H1 (cell line): ENCODE results near the gene ARHGAP6. TPM values are rescaled to one million over a fixed set of nuclear protein-coding genes. Genes with fewer than 3 reads are reported as not detected.

Experiments used
- CTCF ChIA-PET: fragments of 300-600 bp; sonication (Branson Sonifier 250); formaldehyde crosslinking; loops from one replicate; lab custom pipeline; 2021; ENCODE audit not compliant: partially characterized antibody; lab: Charles Lee
- POLR2A ChIA-PET: fragments of 300-600 bp; sonication (Branson Sonifier 250); formaldehyde crosslinking; loops from one replicate; lab custom pipeline; 2021; ENCODE audit warnings: inconsistent platforms; ENCODE audit not compliant: partially characterized antibody; lab: Charles Lee
- DNase-seq, 2 experiments: peaks; one replicate each; pipeline versions ENCODE4 v3.0.0 to v3.0.0-alpha.2; 2010 to 2022; ENCODE audit warnings: low spot score in 2 of 2, low read depth in 1 of 2, mixed read lengths in 1 of 2
- FAIRE-seq: peaks from 2 replicates; lab custom pipeline; 2011; peaks lifted over from hg19 to GRCh38; lab: Jason Lieb, UNC
- H2AFZ ChIP-seq: 2 replicates; pipeline ENCODE4 v1.8.1; 2012; ENCODE audit warnings: low read length, inconsistent platforms
- H2AK5ac ChIP-seq: 2 replicates; pipeline ENCODE4 v1.6.1; 2013; ENCODE audit warnings: low read depth, low read length
- H2BK120ac ChIP-seq: replicated peaks from 2 replicates; pipeline ENCODE3; 2013; ENCODE audit warnings: low read depth, low read length, inconsistent platforms
- H2BK12ac ChIP-seq: 2 replicates; pipeline ENCODE4 v1.6.1; 2013; ENCODE audit warnings: low read depth, low read length
- H2BK15ac ChIP-seq: 2 replicates; pipeline ENCODE4 v1.6.1; 2013; ENCODE audit warnings: low read length
- H2BK20ac ChIP-seq: 2 replicates; pipeline ENCODE4 v1.6.1; 2013; ENCODE audit warnings: low read length
- H2BK5ac ChIP-seq: 2 replicates; pipeline ENCODE4 v1.6.1; 2013; ENCODE audit warnings: low read depth, low read length
- H3K14ac ChIP-seq: 2 replicates; pipeline ENCODE4 v1.6.1; 2013; ENCODE audit warnings: inconsistent platforms; ENCODE audit not compliant: insufficient read length
- H3K18ac ChIP-seq: 2 replicates; pipeline ENCODE4 v1.6.1; 2013; ENCODE audit warnings: low read length; ENCODE audit errors: extremely low read depth
- H3K23ac ChIP-seq: 2 replicates; pipeline ENCODE4 v1.6.1; 2013; ENCODE audit warnings: inconsistent platforms; ENCODE audit not compliant: insufficient read length
- H3K23me2 ChIP-seq: 2 replicates; pipeline ENCODE4 v1.6.1; 2013; ENCODE audit warnings: low read depth, low read length
- H3K27ac ChIP-seq: 2 replicates; pipeline ENCODE4 v1.6.1; 2011; ENCODE audit warnings: low read depth, low read length, inconsistent platforms
- H3K27me3 ChIP-seq, 4 experiments: replicated peaks in 1 of 4; 1 replicate in 1 of 4; 2 replicates in 3 of 4; pipeline versions ENCODE4 v1.6.1 to v1.8.1; 2011 to 2013; ENCODE audit warnings: low read length in 3 of 4, mild to moderate bottlenecking in 3 of 4, inconsistent platforms in 2 of 4, mixed read lengths in 2 of 4, moderate library complexity in 1 of 4; ENCODE audit not compliant: control insufficient read depth in 3 of 4, insufficient read depth in 3 of 4; ENCODE audit errors: extremely low read depth in 1 of 4
- H3K36me3 ChIP-seq, 4 experiments: 2 replicates each; pipeline versions ENCODE4 v1.6.1 to v1.8.1; 2011 to 2013; ENCODE audit warnings: mild to moderate bottlenecking in 4 of 4, low read length in 3 of 4, moderate library complexity in 2 of 4, control low read depth in 1 of 4, inconsistent platforms in 1 of 4; ENCODE audit not compliant: insufficient read depth in 4 of 4, control insufficient read depth in 2 of 4
- H3K4ac ChIP-seq: replicated peaks from 2 replicates; pipeline ENCODE3; 2013; ENCODE audit warnings: low read length, low read depth, mixed read lengths, inconsistent platforms; ENCODE audit not compliant: insufficient read length
- H3K4me1 ChIP-seq, 4 experiments: replicated peaks in 1 of 4; 1 replicate in 1 of 4; 2 replicates in 3 of 4; pipeline versions ENCODE4 v1.6.1 to v1.8.1; 2011 to 2013; ENCODE audit warnings: low read length in 3 of 4, inconsistent platforms in 2 of 4, mixed read lengths in 1 of 4; ENCODE audit not compliant: insufficient read depth in 4 of 4, control insufficient read depth in 3 of 4
- H3K4me2 ChIP-seq, 2 experiments: 2 replicates each; pipeline versions ENCODE4 v1.6.1 to v1.8.1; 2011 to 2013; ENCODE audit warnings: low read depth in 2 of 2, low read length in 2 of 2, control low read depth in 1 of 2, inconsistent platforms in 1 of 2, mild to moderate bottlenecking in 1 of 2; ENCODE audit not compliant: insufficient read depth in 1 of 2
- H3K4me3 ChIP-seq, 4 experiments: fragments of 200-600, 300-600 bp in 1 of 4; sonication (generic), shearing (Covaris generic), sonication (Bioruptor Twin) in 1 of 4; 2 replicates each; pipeline versions ENCODE4 v1.5.1 to v1.8.1; 2011 to 2016; ENCODE audit warnings: low read length in 4 of 4, low read depth in 3 of 4, control low read depth in 2 of 4, inconsistent platforms in 2 of 4, mild to moderate bottlenecking in 2 of 4, mixed read lengths in 1 of 4, moderate library complexity in 1 of 4; ENCODE audit not compliant: insufficient read depth in 2 of 4; ENCODE audit errors: extremely low read depth in 1 of 4
- H3K56ac ChIP-seq: replicated peaks from 2 replicates; pipeline ENCODE3; 2013; ENCODE audit warnings: low read depth, mild to moderate bottlenecking, mixed read lengths, low read length, inconsistent platforms; ENCODE audit not compliant: insufficient read length
- H3K79me1 ChIP-seq: 2 replicates; pipeline ENCODE4 v1.6.1; 2013; ENCODE audit warnings: low read depth, low read length, control low read depth
- H3K79me2 ChIP-seq, 2 experiments: 2 replicates each; pipeline versions ENCODE4 v1.6.1 to v1.8.1; 2012 to 2013; ENCODE audit warnings: low read length in 2 of 2, mild to moderate bottlenecking in 2 of 2, inconsistent platforms in 1 of 2; ENCODE audit not compliant: insufficient read depth in 2 of 2, control insufficient read depth in 1 of 2
- H3K9ac ChIP-seq, 4 experiments: replicated peaks in 1 of 4; 1 replicate in 1 of 4; 2 replicates in 3 of 4; pipeline versions ENCODE4 v1.6.1 to v1.8.1; 2011 to 2013; ENCODE audit warnings: low read depth in 3 of 4, low read length in 3 of 4, control low read depth in 2 of 4, mild to moderate bottlenecking in 2 of 4, moderate library complexity in 2 of 4, inconsistent platforms in 1 of 4; ENCODE audit errors: extremely low read depth in 1 of 4
- H3K9me3 ChIP-seq, 2 experiments: 2 replicates each; pipeline versions ENCODE4 v1.6.1 to v1.8.1; 2012 to 2013; ENCODE audit warnings: mild to moderate bottlenecking in 2 of 2, moderate library complexity in 2 of 2, control low read depth in 1 of 2, inconsistent platforms in 1 of 2, low read depth in 1 of 2, low read length in 1 of 2, mixed read lengths in 1 of 2; ENCODE audit not compliant: insufficient read depth in 2 of 2
- H4K20me1 ChIP-seq, 2 experiments: replicated peaks in 1 of 2; 2 replicates each; pipeline versions ENCODE3 to v1.8.1; 2011 to 2013; ENCODE audit warnings: inconsistent platforms in 2 of 2, low read length in 2 of 2, mild to moderate bottlenecking in 1 of 2; ENCODE audit not compliant: insufficient read depth in 2 of 2, control insufficient read depth in 1 of 2
- H4K5ac ChIP-seq: 2 replicates; pipeline ENCODE4 v1.6.1; 2013; ENCODE audit warnings: low read length, low read depth, mixed read lengths, inconsistent platforms; ENCODE audit not compliant: insufficient read length
- H4K8ac ChIP-seq: 2 replicates; pipeline ENCODE4 v1.8.0; 2013; ENCODE audit warnings: mild to moderate bottlenecking, moderate library complexity, low read length, inconsistent platforms; ENCODE audit not compliant: insufficient read depth; ENCODE audit errors: extremely low read depth
- H4K91ac ChIP-seq: replicated peaks from 2 replicates; pipeline ENCODE3; 2013; ENCODE audit warnings: low read length, mixed read lengths, inconsistent platforms; ENCODE audit not compliant: insufficient read length
- RAD21 ChIP-seq, 2 experiments: IDR thresholded peaks in 1 of 2; conservative IDR thresholded peaks in 1 of 2; 2 replicates each; pipeline ENCODE4 v1.6.1; 2011; ENCODE audit warnings: low read depth in 2 of 2, low read length in 2 of 2, improper control_type of control experiment in 1 of 2, inconsistent platforms in 1 of 2, mild to moderate bottlenecking in 1 of 2, moderate library complexity in 1 of 2
- YY1 ChIP-seq: IDR thresholded peaks from 2 replicates; pipeline ENCODE4 v1.6.1; 2011; ENCODE audit warnings: low read depth, mild to moderate bottlenecking, low read length
- WGBS, 2 experiments: shearing (Covaris generic) in 1 of 2; methylation state at CpG; one replicate each; pipeline versions ENCODE4 v1.1.6 to v1.1.7; 2013 to 2015; ENCODE audit warnings: low lambda C conversion rate in 2 of 2, mixed read lengths in 2 of 2, inconsistent platforms in 1 of 2, low coverage in 1 of 2, missing lambda C conversion rate in 1 of 2; ENCODE audit not compliant: insufficient replicate concordance in 2 of 2, insufficient coverage in 1 of 2, insufficient read length in 1 of 2; ENCODE audit errors: extremely low coverage in 1 of 2, missing lambda C conversion rate in 1 of 2; 5-methylcytosine and 5-hydroxymethylcytosine counted together
- polyA plus RNA-seq, 7 experiments: library from polyadenylated mRNA; depleted of rRNA in 3 of 7; stranded (reverse) in 5 of 7; unstranded in 2 of 7; fragments of >200 nt in 5 of 7; fragments of 200-250 nt in 2 of 7; gene quantifications; 1 replicate in 5 of 7; 2 replicates in 1 of 7; 4 replicates in 1 of 7; pipeline versions ENCODE4 v1.2.1 to v1.2.3, GENCODE V29; 2011 to 2013; ENCODE audit warnings: missing spikeins in 2 of 7, mixed read lengths in 2 of 7
- total RNA-seq: library from RNA; stranded (reverse); fragmentation: NEBNext Ultra II Directional; extraction: Animal tissue kit (Norgen Biotek cat#: 25700); gene quantifications from 2 replicates; pipeline ENCODE4 v1.2.1, GENCODE V29; 2021
- TF ChIP-seq, protein P1 (sequence below), 3 experiments: IDR thresholded peaks; 1 replicate in 2 of 3; 2 replicates in 1 of 3; pipeline versions ENCODE4 v1.5.1 to v1.6.1; 2011; ENCODE audit warnings: low read length in 3 of 3, mild to moderate bottlenecking in 3 of 3, inconsistent platforms in 2 of 3, low read depth in 1 of 3, moderate library complexity in 1 of 3; ENCODE audit not compliant: insufficient read depth in 1 of 3; ENCODE audit errors: control extremely low read depth in 1 of 3

The ARHGAP6 gene
- total and polyA plus RNA-seq, 2 of the 8 experiments (the other 6 are each of a cell fraction or from before 2014, with no cell fraction given): 0.35 to 0.82 TPM

DNA sequence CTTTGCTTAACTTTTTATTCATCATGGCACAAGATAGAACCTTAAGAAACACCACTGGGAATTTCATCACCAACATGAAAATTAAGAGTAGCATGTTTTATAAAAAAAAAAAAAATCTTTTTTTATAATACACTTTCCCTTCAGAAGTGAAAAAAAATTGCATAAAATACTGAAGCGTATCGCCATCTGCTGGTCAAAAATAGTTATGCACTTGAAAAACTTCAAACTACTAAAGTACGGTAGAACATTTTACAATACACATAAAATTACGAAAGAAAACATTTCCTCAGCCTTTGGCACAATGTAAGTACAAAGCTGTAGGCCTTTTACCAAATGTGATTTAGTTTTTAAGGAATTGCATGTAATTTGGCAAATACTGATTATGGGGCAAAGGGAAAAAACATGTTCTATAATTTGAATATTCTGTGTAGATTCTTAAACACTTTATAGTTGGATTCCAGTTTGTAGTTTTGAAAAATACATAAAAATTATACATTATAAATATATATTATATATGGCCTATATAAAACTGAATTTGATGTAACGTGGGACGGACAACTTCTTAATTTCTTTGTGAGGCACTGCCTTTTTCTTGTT is 528.1 kb downstream of the ARHGAP6 start:
- Histone ChIP-seq H3K36me3 (no peaks in the 10 kb centered on the region), H2BK120ac (no peak overlapping the region), H4K91ac (no peak overlapping the region), H4K5ac (no peak overlapping the region), H3K4me3 (no peak overlapping the region), H3K4me2 (no peak overlapping the region), H3K79me1 (no peaks in the 10 kb centered on the region), H2BK20ac (no peak overlapping the region), H2BK5ac (no peak overlapping the region), H3K18ac (no peak overlapping the region), H4K20me1 (no peaks in the 10 kb centered on the region), H3K4me1 (no peaks in the 10 kb centered on the region), H2BK12ac (no peak overlapping the region), H3K4ac (no peak overlapping the region), H3K27ac (no peak overlapping the region), H3K14ac (no peak overlapping the region), H3K9ac (no peak overlapping the region), H2AFZ (no peak overlapping the region), H3K27me3 (no peaks in the 10 kb centered on the region), H3K56ac (no peak overlapping the region), H2BK15ac (no peak overlapping the region), H3K23me2 (no peaks in the 10 kb centered on the region), H3K23ac (no peak overlapping the region), H3K79me2 (no peaks in the 10 kb centered on the region), H4K8ac (no peak overlapping the region)
- CTCF ChIA-PET: interaction anchor here (0.7 to 2.0 kb wide), 4 partner anchors 11 to 367 kb away, joined by 3 to 4 read pairs (median 3); no protein-coding TSS in a partner anchor
- 56% methylated on average over 6 of the region's 6 CpGs; no CpG with 5 or more reads in 1 of the 2 experiments for WGBS, 2 experiments
- FAIRE-seq (peak; percentile 45), DNase-seq (no peak)
- TF ChIP-seq, protein P1, sequence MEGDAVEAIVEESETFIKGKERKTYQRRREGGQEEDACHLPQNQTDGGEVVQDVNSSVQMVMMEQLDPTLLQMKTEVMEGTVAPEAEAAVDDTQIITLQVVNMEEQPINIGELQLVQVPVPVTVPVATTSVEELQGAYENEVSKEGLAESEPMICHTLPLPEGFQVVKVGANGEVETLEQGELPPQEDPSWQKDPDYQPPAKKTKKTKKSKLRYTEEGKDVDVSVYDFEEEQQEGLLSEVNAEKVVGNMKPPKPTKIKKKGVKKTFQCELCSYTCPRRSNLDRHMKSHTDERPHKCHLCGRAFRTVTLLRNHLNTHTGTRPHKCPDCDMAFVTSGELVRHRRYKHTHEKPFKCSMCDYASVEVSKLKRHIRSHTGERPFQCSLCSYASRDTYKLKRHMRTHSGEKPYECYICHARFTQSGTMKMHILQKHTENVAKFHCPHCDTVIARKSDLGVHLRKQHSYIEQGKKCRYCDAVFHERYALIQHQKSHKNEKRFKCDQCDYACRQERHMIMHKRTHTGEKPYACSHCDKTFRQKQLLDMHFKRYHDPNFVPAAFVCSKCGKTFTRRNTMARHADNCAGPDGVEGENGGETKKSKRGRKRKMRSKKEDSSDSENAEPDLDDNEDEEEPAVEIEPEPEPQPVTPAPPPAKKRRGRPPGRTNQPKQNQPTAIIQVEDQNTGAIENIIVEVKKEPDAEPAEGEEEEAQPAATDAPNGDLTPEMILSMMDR (IDR thresholded peaks at IDR 0.05; ENCODE audit: control extremely low read depth in 1 of 3, insufficient read depth in 1 of 3, low read depth in 1 of 3, low read length in 3 of 3): peak in 1 of 3 experiments; percentile 5; a peak in 1 of 4 replicates
- TF ChIP-seq RAD21 (IDR thresholded peaks at IDR 0.05 in 1 of 2, conservative IDR thresholded peaks at IDR 0.05 in 1 of 2; ENCODE audit: low read depth in 2 of 2, low read length in 2 of 2) (0 out of 4 replicates have a peak, but pooled peaks of 1 of the 2 experiments have one; percentile 4), YY1 (no peak)
- TF ChIP-seq, all 59 proteins: peak for 2
- no peak overlapping the region for H2AK5ac ChIP-seq
- POLR2A ChIA-PET: no interaction called here
- no peaks in the 10 kb centered on the region for H3K9me3 ChIP-seq
